IMR-90 (cell line): ENCODE data around the gene PLA2G3. TPM values are rescaled to one million over a fixed set of nuclear protein-coding genes. Genes with fewer than 3 reads are reported as not detected.

Experiments used
- ATAC-seq: fragments of 200-7000 bp; cut with Tn5 transposase; 2 replicates; pipeline ENCODE4 v1.9.1; 2020; ENCODE audit warnings: low read depth, mild to moderate bottlenecking, moderate library complexity
- BruUV-seq: library from RNA; stranded (reverse); fragments of 400-500 nt; replicated peaks from 2 replicates; lab custom pipeline; 2021; lab: Mats Ljungman, UMichigan
- CTCF ChIA-PET: fragments of 300-600 bp; formaldehyde crosslinking; extraction: SDS; loops from one replicate; lab custom pipeline; 2021; ENCODE audit warnings: antibody characterized with exemption; lab: Yijun Ruan, JAX
- POLR2A ChIA-PET: fragments of 300-600 bp; sonication (Branson Sonifier 250); formaldehyde crosslinking; loops from one replicate; lab custom pipeline; 2022; ENCODE audit warnings: antibody characterized with exemption; ENCODE audit not compliant: unreplicated experiment; lab: Charles Lee
- DNase-seq: peaks from one replicate; pipeline ENCODE4 v3.0.0; 2013
- H2AFZ ChIP-seq: replicated peaks from 2 replicates; pipeline ENCODE3; 2013; ENCODE audit warnings: low read length, mild to moderate bottlenecking; ENCODE audit not compliant: poor library complexity
- H2AK5ac ChIP-seq: 2 replicates; pipeline ENCODE4 v1.6.1; 2013; ENCODE audit warnings: low read depth, low read length, inconsistent platforms
- H2AK9ac ChIP-seq: replicated peaks from 2 replicates; pipeline ENCODE3; 2013; ENCODE audit warnings: mild to moderate bottlenecking, low read depth, low read length, moderate library complexity; ENCODE audit not compliant: poor library complexity
- H2BK120ac ChIP-seq: 2 replicates; pipeline ENCODE4 v1.6.1; 2013; ENCODE audit warnings: low read depth, low read length, inconsistent platforms
- H2BK15ac ChIP-seq: 3 replicates; pipeline ENCODE4 v1.6.1; 2013; ENCODE audit warnings: low read depth, low read length, inconsistent platforms
- H2BK20ac ChIP-seq: 2 replicates; pipeline ENCODE4 v1.6.1; 2013; ENCODE audit warnings: low read depth, mild to moderate bottlenecking, inconsistent platforms, low read length, moderate library complexity
- H2BK5ac ChIP-seq: 2 replicates; pipeline ENCODE4 v1.6.1; 2013; ENCODE audit warnings: mild to moderate bottlenecking, low read depth, low read length, inconsistent platforms; ENCODE audit not compliant: poor library complexity, severe bottlenecking
- H3K14ac ChIP-seq: replicated peaks from 2 replicates; pipeline ENCODE4 v1.6.1; 2013; ENCODE audit warnings: low read depth, low read length, inconsistent platforms
- H3K18ac ChIP-seq: 2 replicates; pipeline ENCODE4 v1.6.1; 2013; ENCODE audit warnings: low read depth, low read length, control low read depth
- H3K23ac ChIP-seq: 2 replicates; pipeline ENCODE4 v1.6.1; 2013; ENCODE audit warnings: low read depth, low read length, inconsistent platforms
- H3K27ac ChIP-seq: 2 replicates; pipeline ENCODE4 v1.5.1; 2013; ENCODE audit warnings: mild to moderate bottlenecking, control low read depth, low read length; ENCODE audit not compliant: insufficient read depth
- H3K27me3 ChIP-seq: 2 replicates; pipeline ENCODE4 v1.6.1; 2013; ENCODE audit warnings: low read length; ENCODE audit not compliant: control insufficient read depth, insufficient read depth
- H3K36me3 ChIP-seq: 2 replicates; pipeline ENCODE4 v1.6.1; 2013; ENCODE audit warnings: low read length, mixed read lengths; ENCODE audit not compliant: control insufficient read depth, insufficient read depth
- H3K4ac ChIP-seq: 2 replicates; pipeline ENCODE4 v1.6.1; 2013; ENCODE audit warnings: low read depth, low read length, inconsistent platforms
- H3K4me1 ChIP-seq: 2 replicates; pipeline ENCODE4 v1.6.1; 2013; ENCODE audit warnings: low read length, mixed read lengths; ENCODE audit not compliant: control insufficient read depth, insufficient read depth
- H3K4me2 ChIP-seq: 2 replicates; pipeline ENCODE4 v1.6.1; 2013; ENCODE audit warnings: low read depth, mild to moderate bottlenecking, control low read depth, low read length, moderate library complexity
- H3K4me3 ChIP-seq: 2 replicates; pipeline ENCODE4 v1.5.1; 2013; ENCODE audit warnings: low read depth, mild to moderate bottlenecking, control low read depth, low read length, moderate library complexity; ENCODE audit not compliant: insufficient read depth
- H3K56ac ChIP-seq: 2 replicates; pipeline ENCODE4 v1.6.1; 2013; ENCODE audit warnings: low read length, inconsistent platforms; ENCODE audit not compliant: insufficient read depth; ENCODE audit errors: extremely low read depth
- H3K79me1 ChIP-seq, 2 experiments: 2 replicates each; pipeline ENCODE4 v1.6.1; 2013; ENCODE audit warnings: low read length in 2 of 2, inconsistent platforms in 1 of 2, low read depth in 1 of 2
- H3K9ac ChIP-seq: 2 replicates; pipeline ENCODE4 v1.6.1; 2013; ENCODE audit warnings: low read depth, low read length, control low read depth
- H3K9me1 ChIP-seq: 2 replicates; pipeline ENCODE4 v1.6.1; 2013; ENCODE audit warnings: low read length, inconsistent platforms; ENCODE audit not compliant: insufficient read depth
- H3K9me3 ChIP-seq: 2 replicates; pipeline ENCODE4 v1.6.1; 2013; ENCODE audit warnings: low read length; ENCODE audit not compliant: control insufficient read depth, insufficient read depth
- H4K20me1 ChIP-seq: 2 replicates; pipeline ENCODE4 v1.6.1; 2013; ENCODE audit warnings: low read length, inconsistent platforms; ENCODE audit not compliant: insufficient read depth
- H4K5ac ChIP-seq: 2 replicates; pipeline ENCODE4 v1.6.1; 2013; ENCODE audit warnings: mild to moderate bottlenecking, low read depth, low read length, control low read depth
- H4K8ac ChIP-seq, 2 experiments: 2 replicates each; pipeline ENCODE4 v1.6.1; 2013; ENCODE audit warnings: low read depth in 2 of 2, low read length in 2 of 2, control low read depth in 1 of 2, inconsistent platforms in 1 of 2
- H4K91ac ChIP-seq: 2 replicates; pipeline ENCODE4 v1.6.1; 2013; ENCODE audit warnings: low read depth, low read length, inconsistent platforms; ENCODE audit not compliant: insufficient read depth
- CTCF ChIP-seq: conservative IDR thresholded peaks from 2 replicates; pipeline ENCODE4 v1.5.1; 2012; ENCODE audit warnings: mild to moderate bottlenecking, low read depth, low read length, improper control_type of control experiment
- FOS ChIP-seq: fragments of 150-350 bp; IDR thresholded peaks from 2 replicates; pipeline ENCODE4 v1.6.1; 2016; ENCODE audit warnings: low read depth, low read length
- MAFK ChIP-seq: IDR thresholded peaks from 2 replicates; pipeline ENCODE4 v1.6.1; 2012; ENCODE audit warnings: low read depth, low read length, improper control_type of control experiment
- MAZ ChIP-seq: IDR thresholded peaks from 2 replicates; pipeline ENCODE4 v1.6.1; 2012; ENCODE audit warnings: low read depth, mild to moderate bottlenecking, low read length, improper control_type of control experiment, moderate library complexity, borderline replicate concordance
- NFE2L2 ChIP-seq: fragments of 150-350 bp; IDR thresholded peaks from 2 replicates; pipeline ENCODE4 v1.6.1; 2016; ENCODE audit warnings: low read depth, mild to moderate bottlenecking, low read length
- POLR2A ChIP-seq: IDR thresholded peaks from 2 replicates; pipeline ENCODE4 v1.6.1; 2012; ENCODE audit warnings: mild to moderate bottlenecking, low read depth, low read length
- RAD21 ChIP-seq: IDR thresholded peaks from 2 replicates; pipeline ENCODE4 v1.6.1; 2012; ENCODE audit warnings: low read length, improper control_type of control experiment
- RFX5 ChIP-seq: IDR thresholded peaks from 2 replicates; pipeline ENCODE4 v1.8.0; 2012; ENCODE audit warnings: low read depth, mild to moderate bottlenecking, low read length, moderate library complexity
- WGBS, 2 experiments: methylation state at CpG; one replicate each; pipeline versions ENCODE4 v1.1.5 to v1.1.7; 2013; ENCODE audit warnings: missing lambda C conversion rate in 2 of 2; ENCODE audit not compliant: insufficient read length in 1 of 2; ENCODE audit errors: extremely low coverage in 2 of 2; 5-methylcytosine and 5-hydroxymethylcytosine counted together
- dilution Hi-C: fragments of 300-500 bp; cut with HindIII; formaldehyde crosslinking; loops from one replicate; pipeline ENCODE4 v1.14.3; 2018; ENCODE audit warnings: low sequenced_read_pairs; ENCODE audit not compliant: unreplicated experiment
- in situ Hi-C: fragments of 300-500 bp; cut with MboI; formaldehyde crosslinking; loops from 3 replicates; pipeline ENCODE4 v1.14.3; 2019; ENCODE audit warnings: low sequenced_read_pairs, inconsistent platforms, mixed read lengths
- intact Hi-C: fragments of 100-400 bp; cut with micrococcal nuclease; formaldehyde crosslinking; loops from 2 replicates; pipeline ENCODE4 v1.10.0; 2022
- polyA plus RNA-seq, 3 experiments: library from polyadenylated mRNA; depleted of rRNA; stranded (reverse); fragments of >200 nt; gene quantifications; 2 replicates each; pipeline ENCODE4 v1.2.3, GENCODE V29; 2012; ENCODE audit warnings: low replicate concordance in 1 of 3
- total RNA-seq: library from RNA; depleted of rRNA; stranded (reverse); fragments of >200 nt; gene quantifications from 2 replicates; pipeline ENCODE4 v1.2.3, GENCODE V29; 2012
- TF ChIP-seq, protein P1 (sequence below): fragments of 150-350 bp; IDR thresholded peaks from 2 replicates; pipeline ENCODE4 v1.6.1; 2016; ENCODE audit warnings: low read depth, mild to moderate bottlenecking, low read length, moderate library complexity, borderline replicate concordance

PLA2G3 gene
- total and polyA plus RNA-seq, 2 of the 4 experiments (the other 2 are of a cell fraction) = under 0.01 to 0.12 TPM

- Histone ChIP-seq H3K4me2 (no peak overlapping the region), H4K91ac (no peak overlapping the region), H2BK5ac (no peak overlapping the region), H3K9me1 (no peaks in the 10 kb centered on the region), H3K9me3 (no peaks in the 10 kb centered on the region), H3K4me1 (no peaks in the 10 kb centered on the region), H4K5ac (no peak overlapping the region), H3K36me3 (no peaks in the 10 kb centered on the region), H3K18ac (no peak overlapping the region), H2BK15ac (no peak overlapping the region), H3K27me3 (peaks cover 22% of the 10 kb centered on the region), H2AK5ac (no peak overlapping the region), H3K23ac (no peak overlapping the region), H3K56ac (no peak overlapping the region), H2AK9ac (no peak overlapping the region), H2BK120ac (no peak overlapping the region), H3K27ac (no peak overlapping the region), H3K4me3 (no peak overlapping the region), H3K79me1 (no peaks in the 10 kb centered on the region), H2BK20ac (no peak overlapping the region), H3K14ac (no peak overlapping the region), H3K9ac (no peak overlapping the region), H2AFZ (no peak overlapping the region), H4K8ac (no peak overlapping the region), H3K4ac (no peak overlapping the region), H4K20me1 (no peaks in the 10 kb centered on the region)
- ChIA-PET CTCF (interaction anchor here (1.4 kb wide), 1 partner anchor 28 kb away, joined by 4 read pairs; the partner anchor contains the start of gene SELENOM), POLR2A (no interaction called here)
- dilution Hi-C loops = no loop called here
- intact Hi-C loops = no loop called here
- WGBS, 2 experiments = 100% methylated on average over 1 of the region's 6 CpGs; no CpG with 5 or more reads in 1 of the 2 experiments
- ATAC-seq (no peak), DNase-seq (no peak)
- no TSS peak for BruUV-seq
- no peak for TF ChIP-seq POLR2A
- no peak for TF ChIP-seq MAFK
- TF ChIP-seq RAD21 = no peak
- TF ChIP-seq, protein P1, sequence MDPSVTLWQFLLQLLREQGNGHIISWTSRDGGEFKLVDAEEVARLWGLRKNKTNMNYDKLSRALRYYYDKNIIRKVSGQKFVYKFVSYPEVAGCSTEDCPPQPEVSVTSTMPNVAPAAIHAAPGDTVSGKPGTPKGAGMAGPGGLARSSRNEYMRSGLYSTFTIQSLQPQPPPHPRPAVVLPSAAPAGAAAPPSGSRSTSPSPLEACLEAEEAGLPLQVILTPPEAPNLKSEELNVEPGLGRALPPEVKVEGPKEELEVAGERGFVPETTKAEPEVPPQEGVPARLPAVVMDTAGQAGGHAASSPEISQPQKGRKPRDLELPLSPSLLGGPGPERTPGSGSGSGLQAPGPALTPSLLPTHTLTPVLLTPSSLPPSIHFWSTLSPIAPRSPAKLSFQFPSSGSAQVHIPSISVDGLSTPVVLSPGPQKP = no peak
- no peak for TF ChIP-seq NFE2L2
- no peak for TF ChIP-seq FOS
- no peak for TF ChIP-seq MAZ
- TF ChIP-seq RFX5 = no peak
- TF ChIP-seq CTCF = no peak
- in situ Hi-C loops = no loop called here
Observed at GRCh38 chr22:31135706-31136105, 4.6 kb downstream of the PLA2G3 start.
